DND-41 (cell line): ENCODE measurements around the gene LMO4.

ENCODE experiments used
- CTCF ChIP-seq: IDR thresholded peaks from 2 replicates; pipeline ENCODE4 v1.5.1; 2012; ENCODE audit warnings: borderline replicate concordance, low read length, moderate library complexity, mild to moderate bottlenecking; ENCODE audit not compliant: poor library complexity, severe bottlenecking; ENCODE audit errors: extremely low read depth
- EZH2 ChIP-seq: IDR thresholded peaks from 3 replicates; pipeline ENCODE4 v1.6.1; 2012; ENCODE audit warnings: borderline replicate concordance, low read depth, mild to moderate bottlenecking, moderate library complexity, low read length, inconsistent platforms; ENCODE audit not compliant: severe bottlenecking

GRCh38 chr1:87334351-87335174 lies 5.9 kb downstream of the LMO4 start:
- TF ChIP-seq EZH2 (no peak), CTCF (no peak)
